Right cardiac atrium (tissue), 5 donors: ENCODE measurements around the gene CLEC2D. TPM values are rescaled to one million over a fixed set of nuclear protein-coding genes. Genes with fewer than 3 reads are reported as not detected.

Experiments used
- ATAC-seq, 2 donors: fragments of 200-7000 bp; cut with Tn5 transposase; one replicate each; pipeline versions ENCODE4 v1.8.0 to v1.9.1; 2020; ENCODE audit warnings: moderate library complexity in 2 of 2, mild to moderate bottlenecking in 1 of 2
- DNase-seq, 3 donors: peaks; one replicate each; pipeline ENCODE4 v3.0.0-alpha.2; 2020
- H3K27ac ChIP-seq: one replicate; pipeline ENCODE4 v1.5.1; 2013; ENCODE audit warnings: mild to moderate bottlenecking, low read length, control low read depth, moderate library complexity
- H3K27me3 ChIP-seq: one replicate; pipeline ENCODE4 v1.6.1; 2013; ENCODE audit not compliant: control insufficient read depth, insufficient read depth
- H3K4me1 ChIP-seq: one replicate; pipeline ENCODE4 v1.6.1; 2013; ENCODE audit warnings: low read length; ENCODE audit not compliant: control insufficient read depth, insufficient read depth
- H3K4me3 ChIP-seq: one replicate; pipeline ENCODE4 v1.5.1; 2013; ENCODE audit warnings: low read length, control low read depth
- H3K9me3 ChIP-seq: one replicate; pipeline ENCODE4 v1.6.1; 2013; ENCODE audit warnings: low read length; ENCODE audit not compliant: control insufficient read depth
- WGBS: extraction: QIAGEN DNeasy Blood & Tissue Kit; methylation state at CpG from one replicate; pipeline ENCODE4 v1.1.7; 2013; 5-methylcytosine and 5-hydroxymethylcytosine counted together
- intact Hi-C, 4 donors: fragments of 100-400 bp; cut with DNase I; formaldehyde crosslinking; loops; one replicate each; pipeline versions ENCODE4 v1.11.0 to v1.14.0; 2022 to 2023
- polyA plus RNA-seq: library from polyadenylated mRNA; stranded (reverse); fragments of 200-250 nt; gene quantifications from one replicate; pipeline ENCODE4 v1.2.3, GENCODE V29; 2013
- total RNA-seq, 4 donors: library from RNA; stranded (reverse); fragmentation: NEBNext Ultra II Directional; extraction: Animal tissue kit (Norgen Biotek cat#: 25700); gene quantifications; one replicate each; pipeline ENCODE4 v1.2.1, GENCODE V29; 2021
- donor health status: healthy with polysubstance abuse.
- donor health status: DM: no; HTN: yes; CAD: no.
- donor health status: DM: no; HTN: no; CAD: no.
- donor health status: DM: no; HTN: yes; CAD: no; lungs with severe emphysema.
- donor health status: DM: yes; HTN: yes; CAD: no.

CLEC2D gene
- total and polyA plus RNA-seq, 5 donors = 3.1 to 17.8 (median 12.4) TPM

GRCh38 chr12:9745199-9745598 lies 75.7 kb downstream of the CLEC2D start:
- ATAC-seq (no peak), DNase-seq (no peak)
- Histone ChIP-seq H3K4me1 (peaks cover 3% of the 10 kb centered on the region), H3K27me3 (no peaks in the 10 kb centered on the region), H3K9me3 (no peaks in the 10 kb centered on the region), H3K4me3 (no peak overlapping the region), H3K27ac (no peak overlapping the region)
- intact Hi-C loops = loop anchor here in 2 of 4 donors (5.0 to 10.0 kb wide), 3 partner anchors 180 to 400 kb away; no protein-coding TSS in a partner anchor
- 70% methylated on average over 3 of the region's 3 CpGs for WGBS

Other genes starting within 250 kb of the CLEC2D start
- gene KLRB1, start 61.8 kb upstream of the CLEC2D start, total RNA-seq = under 1 TPM in 3 of 4 donors, not detected in 1; 0.37 to 0.46 (median 0.38) TPM
- 0.18 TPM for gene KLRB1, start 61.8 kb upstream of the CLEC2D start, polyA plus RNA-seq
- gene CLECL1, start 63.4 kb downstream of the CLEC2D start, total RNA-seq = 1 to 10 TPM in 1 of 4 donors, under 1 TPM in 1, not detected in 2; 0.60 to 1.2 TPM
- gene CLECL1, start 63.4 kb downstream of the CLEC2D start, polyA plus RNA-seq = 0.14 TPM
- 1 to 10 TPM in 3 of 4 donors, under 1 TPM in 1; 0.48 to 1.9 (median 1.5) TPM for gene CD69, start 91.2 kb downstream of the CLEC2D start, total RNA-seq
- gene CD69, start 91.2 kb downstream of the CLEC2D start, polyA plus RNA-seq = 0.68 TPM
- gene KLRF1, start 157.8 kb downstream of the CLEC2D start, total RNA-seq = 1 to 10 TPM in 1 of 4 donors, under 1 TPM in 3; 0.28 to 1.6 (median 0.62) TPM
- gene KLRF1, start 157.8 kb downstream of the CLEC2D start, polyA plus RNA-seq = 0.32 TPM
- gene CLEC2B, start 199.6 kb downstream of the CLEC2D start, total RNA-seq = 1 to 10 TPM; 3.7 to 7.2 (median 5.1) TPM
- 5.0 TPM for gene CLEC2B, start 199.6 kb downstream of the CLEC2D start, polyA plus RNA-seq
- not detected for gene KLRF2, start 211.8 kb downstream of the CLEC2D start, total RNA-seq
- gene KLRF2, start 211.8 kb downstream of the CLEC2D start, polyA plus RNA-seq = not detected